CD8-positive, alpha-beta memory T cell (primary cell): ENCODE measurements around the gene NDOR1. TPM values are rescaled to one million over a fixed set of nuclear protein-coding genes. Genes with fewer than 3 reads are reported as not detected.
A peak's percentile ranks its signal among the peaks of the same experiment; 100 is the strongest.
"Not testable (repeated sequence)": the region's sequence is repeated elsewhere in the genome, so short reads cannot be mapped to it uniquely, and the experiment has no call there.

Source experiments
- CTCF ChIA-PET: fragments of 350-600 bp; sonication (Branson Sonifier 250); formaldehyde crosslinking; loops from one replicate; lab custom pipeline; 2021; ENCODE audit warnings: antibody characterized with exemption; lab: Charles Lee
- POLR2A ChIA-PET: fragments of 350-600 bp; sonication (Branson Sonifier 250); formaldehyde crosslinking; loops from one replicate; lab custom pipeline; 2021; ENCODE audit warnings: antibody characterized with exemption; lab: Charles Lee
- DNase-seq, 5 donors: peaks; one replicate each; pipeline versions ENCODE4 v3.0.0 to v3.0.0-alpha.2; 2020 to 2022; ENCODE audit warnings: mixed read lengths in 1 of 5
- H3K27ac ChIP-seq: one replicate; pipeline ENCODE4 v1.7.0; 2013; ENCODE audit warnings: low read depth, mild to moderate bottlenecking, low read length, moderate library complexity
- H3K27me3 ChIP-seq: 2 replicates; pipeline ENCODE4 v1.7.0; 2013; ENCODE audit warnings: low read length, mild to moderate bottlenecking; ENCODE audit not compliant: insufficient read depth, poor library complexity, severe bottlenecking
- H3K36me3 ChIP-seq: 2 replicates; pipeline ENCODE4 v1.7.0; 2013; ENCODE audit warnings: mild to moderate bottlenecking, low read length, moderate library complexity; ENCODE audit not compliant: insufficient read depth
- H3K4me1 ChIP-seq: 2 replicates; pipeline ENCODE4 v1.7.0; 2013; ENCODE audit warnings: mild to moderate bottlenecking, low read length, moderate library complexity; ENCODE audit not compliant: insufficient read depth
- H3K4me3 ChIP-seq: 2 replicates; pipeline ENCODE4 v1.7.0; 2013; ENCODE audit warnings: mild to moderate bottlenecking, low read length
- H3K9me3 ChIP-seq: 2 replicates; pipeline ENCODE4 v1.7.0; 2013; ENCODE audit warnings: mild to moderate bottlenecking, low read length
- H3K27ac Mint-ChIP-seq, 8 donors: one replicate each; pipeline ENCODE4 v1.8.0; 2020 to 2021; ENCODE audit warnings: mixed read lengths in 8 of 8, mild to moderate bottlenecking in 6 of 8, inconsistent platforms in 3 of 8, moderate library complexity in 3 of 8
- H3K27me3 Mint-ChIP-seq, 2 donors: one replicate each; pipeline ENCODE4 v1.8.0; 2020 to 2021; ENCODE audit warnings: mixed read lengths in 2 of 2, mild to moderate bottlenecking in 1 of 2, moderate library complexity in 1 of 2
- H3K36me3 Mint-ChIP-seq, 3 donors: one replicate each; pipeline ENCODE4 v1.8.0; 2020 to 2021; ENCODE audit warnings: mixed read lengths in 3 of 3, inconsistent platforms in 1 of 3, mild to moderate bottlenecking in 1 of 3
- H3K4me1 Mint-ChIP-seq, 3 donors: one replicate each; pipeline ENCODE4 v1.8.0; 2020 to 2021; ENCODE audit warnings: mixed read lengths in 3 of 3, inconsistent platforms in 1 of 3, mild to moderate bottlenecking in 1 of 3
- H3K4me3 Mint-ChIP-seq, 7 donors: one replicate each; pipeline ENCODE4 v1.8.0; 2020 to 2021; ENCODE audit warnings: mixed read lengths in 7 of 7, mild to moderate bottlenecking in 6 of 7, moderate library complexity in 4 of 7, inconsistent platforms in 2 of 7
- H3K9me3 Mint-ChIP-seq, 5 donors: one replicate each; pipeline ENCODE4 v1.8.0; 2020 to 2022; ENCODE audit warnings: mixed read lengths in 5 of 5, mild to moderate bottlenecking in 3 of 5, moderate library complexity in 2 of 5, inconsistent platforms in 1 of 5
- polyA plus RNA-seq: library from polyadenylated mRNA; unstranded; fragments of 300-500 nt; fragmentation: Illumina TruSeq; gene quantifications from one replicate; pipeline ENCODE4 v1.2.3, GENCODE V29; 2021
- total RNA-seq, 2 experiments: library from RNA; stranded (reverse); gene quantifications; one replicate each; pipeline ENCODE4 v1.2.3, GENCODE V29; 2021

NDOR1 gene
- total and polyA plus RNA-seq, 3 experiments from 2014 or later, result 9.9 to 47.4 (median 45.1) TPM

DNA sequence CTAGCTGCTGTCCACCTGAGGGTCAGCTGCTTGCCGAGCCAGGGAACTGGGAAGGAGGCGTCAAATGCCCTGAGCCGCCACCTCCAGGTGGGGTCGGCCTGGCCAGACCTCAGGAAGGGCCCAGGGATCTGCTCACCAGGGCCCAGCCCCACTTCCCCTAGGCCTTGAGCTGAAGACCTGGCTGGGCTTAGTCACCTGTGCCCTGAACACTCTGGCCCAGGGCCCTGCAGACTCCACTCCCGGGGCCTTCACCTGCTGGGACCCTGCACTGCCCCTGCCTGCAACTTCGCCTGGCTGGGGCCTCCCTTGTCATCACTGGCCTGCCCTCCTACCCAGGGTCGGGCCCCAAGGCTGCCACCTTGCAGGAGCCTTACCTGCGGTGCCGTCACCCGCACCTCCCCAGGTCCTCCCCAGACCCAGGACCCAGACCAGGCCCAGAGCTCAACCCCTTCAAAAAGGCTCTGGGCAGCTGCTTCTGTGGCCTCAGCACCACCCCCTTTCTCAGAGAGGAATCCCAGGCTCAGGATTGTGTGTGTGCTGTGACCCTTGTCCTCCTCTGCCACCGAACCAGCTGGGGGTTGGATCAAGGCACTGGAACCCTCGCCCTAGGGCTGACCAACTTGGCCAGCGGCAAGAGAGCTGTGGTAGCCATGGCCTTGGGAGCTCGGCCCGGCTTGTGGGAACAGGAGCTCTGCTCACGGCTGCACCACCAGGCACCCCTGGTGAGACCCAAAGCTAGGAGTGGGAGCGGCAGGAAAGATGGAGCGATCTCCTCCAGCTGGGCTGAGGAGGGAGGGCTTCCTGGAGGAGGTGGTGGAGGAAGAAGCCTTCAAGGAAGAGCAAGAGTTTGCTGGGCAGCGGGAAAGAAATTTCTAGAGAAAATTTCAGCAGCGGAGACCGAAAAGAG lies 48.5 kb downstream of the NDOR1 start:
- no peaks in the 10 kb centered on the region for H3K27me3 Mint-ChIP-seq
- POLR2A ChIA-PET, result interaction anchor here (1.0 to 5.4 kb wide), 5 partner anchors 13 to 159 kb away, joined by 3 to 83 read pairs (median 4); partner anchors contain the start of genes NDOR1, TMEM203, TPRN and TUBB4B
- peak overlapping the region in 6 of 8 donors; percentile 57 to 97 (median 74) for H3K27ac Mint-ChIP-seq
- H3K9me3 ChIP-seq, result no peaks in the 10 kb centered on the region
- H3K9me3 Mint-ChIP-seq, result no peaks in the 10 kb centered on the region
- H3K4me3 Mint-ChIP-seq, result peak overlapping the region; percentile 73 to 96 (median 87)
- H3K27ac ChIP-seq, result peak overlapping the region; percentile 61
- H3K4me1 ChIP-seq, result peaks cover 18% of the 10 kb centered on the region
- no peaks in the 10 kb centered on the region for H3K36me3 ChIP-seq
- H3K4me3 ChIP-seq, result no peak overlapping the region
- no peak for DNase-seq
- CTCF ChIA-PET, result interaction anchor here (1.2 to 6.2 kb wide), 4 partner anchors 13 to 124 kb away, joined by 3 to 43 read pairs (median 12); partner anchors contain the start of gene TUBB4B
- H3K27me3 ChIP-seq, result no peaks in the 10 kb centered on the region
- peaks cover 8 to 22% (median 11%) of the 10 kb centered on the region in 3 donors for H3K4me1 Mint-ChIP-seq
- peaks cover 0 to 24% (median 0%) of the 10 kb centered on the region in 3 donors for H3K36me3 Mint-ChIP-seq

DNA sequence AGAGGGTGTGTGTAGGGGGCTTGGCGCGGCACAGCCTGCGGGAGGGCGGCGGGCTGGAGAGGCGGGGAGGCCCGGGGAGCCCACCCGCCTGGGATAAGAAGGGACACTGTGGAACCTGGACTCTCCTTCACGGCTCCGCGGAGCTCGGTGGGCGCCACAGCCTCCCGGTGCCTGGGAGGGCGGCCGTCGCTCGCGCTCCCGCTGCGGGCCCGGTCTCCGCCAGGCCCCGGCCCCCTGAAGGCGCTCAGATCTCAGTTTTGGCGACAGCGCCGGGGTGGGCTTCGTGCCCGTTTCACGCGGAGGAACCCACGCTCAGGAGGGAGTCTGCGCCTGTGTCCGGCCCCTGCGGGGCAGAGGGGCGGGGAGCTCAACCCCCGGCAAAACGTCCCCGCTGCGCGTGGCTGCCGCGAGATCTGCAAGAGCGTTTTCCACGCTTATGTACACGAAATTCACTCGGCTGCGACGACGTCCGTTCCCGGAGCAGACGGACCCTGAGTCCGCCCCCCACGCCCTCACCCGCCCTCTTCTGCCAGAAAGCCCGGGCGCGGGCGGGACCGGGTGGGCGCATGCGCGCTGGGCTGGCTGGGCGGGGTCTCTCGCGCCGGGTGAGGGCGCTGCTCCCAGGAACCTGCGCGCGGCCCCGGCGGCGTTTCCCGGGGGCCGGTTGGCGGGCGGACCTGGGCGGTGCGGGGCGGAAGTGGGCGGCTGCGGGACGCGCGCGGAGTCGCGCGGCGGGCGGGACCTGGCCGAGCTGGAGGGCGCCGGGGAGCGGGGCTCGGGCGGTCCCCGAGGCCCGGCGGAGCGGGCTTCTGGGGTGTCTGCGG lies 49.3 kb downstream of the NDOR1 start, which contains the start of gene NELFB:
Gene NELFB, plus strand, starts transcription at position 704 of the 824 bp plus-strand sequence.
- no peaks in the 10 kb centered on the region for H3K36me3 ChIP-seq
- POLR2A ChIA-PET, result interaction anchor here (1.0 to 5.4 kb wide), 5 partner anchors 13 to 160 kb away, joined by 3 to 83 read pairs (median 4); partner anchors contain the start of genes NDOR1, TMEM203, TPRN and TUBB4B
- H3K4me1 ChIP-seq, result peaks cover 18% of the 10 kb centered on the region
- Mint-ChIP-seq H3K27ac (peak within 1 kb of the TSS in 7 of 8 donors; percentile 61 to 97 (median 84)), H3K4me3 (peak within 1 kb of the TSS; percentile 86 to 96 (median 88)), H3K4me1 (peaks cover 8 to 25% (median 11%) of the 10 kb centered on the region in 3 donors), H3K36me3 (peaks cover 0 to 29% (median 0%) of the 10 kb centered on the region in 3 donors), H3K9me3 (no peaks in the 10 kb centered on the region), H3K27me3 (no peaks in the 10 kb centered on the region)
- no peaks in the 10 kb centered on the region for H3K9me3 ChIP-seq
- peak; percentile 94 to 97 (median 95) for DNase-seq
- peak within 1 kb of the TSS; percentile 73 for H3K27ac ChIP-seq
- peak within 1 kb of the TSS; percentile 77 for H3K4me3 ChIP-seq
- CTCF ChIA-PET, result interaction anchor here (1.2 to 6.2 kb wide), 6 partner anchors 14 to 169 kb away, joined by 3 to 43 read pairs (median 8); partner anchors contain the start of genes EXD3, NOXA1 and TUBB4B
- no peaks in the 10 kb centered on the region for H3K27me3 ChIP-seq

DNA sequence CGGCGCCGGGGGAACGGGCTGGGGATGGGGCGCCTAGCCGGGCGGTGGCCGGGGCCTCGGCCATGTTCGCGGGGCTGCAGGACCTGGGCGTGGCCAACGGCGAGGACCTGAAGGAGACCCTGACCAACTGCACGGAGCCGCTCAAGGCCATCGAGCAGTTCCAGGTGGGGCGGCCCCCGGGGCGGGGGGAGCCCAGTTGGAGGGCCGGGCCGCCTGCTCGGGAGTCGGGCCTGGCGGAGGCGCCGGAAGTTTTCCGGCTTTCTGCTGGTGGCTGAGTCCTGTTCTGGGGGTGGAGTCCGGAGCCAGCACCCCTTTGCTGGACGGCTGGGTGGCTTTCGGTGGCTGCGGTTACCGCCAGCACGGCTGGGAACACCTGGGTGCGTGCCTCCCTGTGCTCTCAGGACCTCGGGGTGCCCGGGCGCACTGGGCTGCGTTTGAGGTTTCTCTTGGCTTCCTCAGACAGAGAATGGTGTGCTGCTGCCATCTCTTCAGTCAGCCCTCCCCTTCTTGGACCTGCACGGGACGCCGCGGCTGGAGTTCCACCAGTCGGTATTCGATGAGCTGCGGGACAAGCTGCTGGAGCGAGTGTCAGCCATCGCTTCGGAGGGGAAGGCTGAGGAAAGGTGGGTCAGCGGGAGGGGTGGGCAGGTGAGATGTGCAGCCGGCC lies 50.1 kb downstream of the NDOR1 start:
- H3K4me1 ChIP-seq, result peaks cover 18% of the 10 kb centered on the region
- Mint-ChIP-seq H3K27me3 (no peaks in the 10 kb centered on the region), H3K4me1 (peaks cover 8 to 25% (median 11%) of the 10 kb centered on the region in 3 donors), H3K9me3 (no peaks in the 10 kb centered on the region), H3K36me3 (peaks cover 0 to 29% (median 0%) of the 10 kb centered on the region in 3 donors), H3K4me3 (peak overlapping the region; percentile 86 to 93 (median 88)), H3K27ac (peak overlapping the region in 6 of 8 donors; percentile 47 to 93 (median 70))
- no peaks in the 10 kb centered on the region for H3K27me3 ChIP-seq
- peak in 1 of 5 donors; percentile 37 for DNase-seq
- peak overlapping the region; percentile 73 for H3K27ac ChIP-seq
- ChIA-PET CTCF (interaction anchor here (1.4 to 6.2 kb wide), 5 partner anchors 15 to 168 kb away, joined by 5 to 43 read pairs (median 7); partner anchors contain the start of genes EXD3, NOXA1 and TUBB4B), POLR2A (interaction anchor here (1.2 to 5.4 kb wide), 2 partner anchors 14 to 55 kb away, joined by 3 to 83 read pairs; partner anchors contain the start of genes TPRN and TUBB4B)
- peak overlapping the region; percentile 72 for H3K4me3 ChIP-seq
- no peaks in the 10 kb centered on the region for H3K36me3 ChIP-seq
- no peaks in the 10 kb centered on the region for H3K9me3 ChIP-seq

DNA sequence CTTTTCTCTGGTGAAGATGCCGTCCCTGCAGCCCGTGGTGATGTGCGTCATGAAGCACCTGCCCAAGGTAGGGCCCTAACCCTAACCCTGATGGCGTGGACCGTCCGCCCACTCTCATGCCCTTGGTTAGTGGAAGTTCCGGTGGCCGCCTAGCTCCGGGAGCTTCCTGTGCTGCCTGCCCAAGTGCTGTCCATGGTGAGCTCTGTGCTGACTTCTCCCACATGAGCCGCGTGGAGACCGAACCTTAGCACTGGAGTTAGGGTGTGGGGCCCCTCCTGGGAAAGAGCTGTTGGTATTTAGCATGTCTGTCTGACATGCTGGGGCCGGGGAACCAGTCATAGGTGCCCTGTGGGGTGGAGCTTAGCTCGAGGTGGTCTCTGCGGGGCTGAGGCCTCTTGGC lies 50.9 kb downstream of the NDOR1 start:
- no peaks in the 10 kb centered on the region for H3K27me3 Mint-ChIP-seq
- no peaks in the 10 kb centered on the region for H3K9me3 ChIP-seq
- H3K36me3 ChIP-seq, result no peaks in the 10 kb centered on the region
- no peaks in the 10 kb centered on the region for H3K9me3 Mint-ChIP-seq
- POLR2A ChIA-PET, result interaction anchor here (5.4 kb wide), 1 partner anchor 15 kb away, joined by 83 read pairs; the partner anchor contains the start of gene TUBB4B
- peak overlapping the region; percentile 72 for H3K4me3 ChIP-seq
- H3K36me3 Mint-ChIP-seq, result peaks cover 0 to 29% (median 0%) of the 10 kb centered on the region in 3 donors
- CTCF ChIA-PET, result interaction anchor here (1.4 to 6.2 kb wide), 5 partner anchors 15 to 167 kb away, joined by 5 to 43 read pairs (median 7); partner anchors contain the start of genes EXD3, NOXA1 and TUBB4B
- H3K4me3 Mint-ChIP-seq, result peak overlapping the region; percentile 86 to 93 (median 88)
- no peak overlapping the region for H3K27ac ChIP-seq
- peaks cover 18% of the 10 kb centered on the region for H3K4me1 ChIP-seq
- peak overlapping the region in 3 of 8 donors; percentile 61 to 81 (median 61) for H3K27ac Mint-ChIP-seq
- no peak for DNase-seq
- peaks cover 8 to 25% (median 11%) of the 10 kb centered on the region in 3 donors for H3K4me1 Mint-ChIP-seq
- no peaks in the 10 kb centered on the region for H3K27me3 ChIP-seq

DNA sequence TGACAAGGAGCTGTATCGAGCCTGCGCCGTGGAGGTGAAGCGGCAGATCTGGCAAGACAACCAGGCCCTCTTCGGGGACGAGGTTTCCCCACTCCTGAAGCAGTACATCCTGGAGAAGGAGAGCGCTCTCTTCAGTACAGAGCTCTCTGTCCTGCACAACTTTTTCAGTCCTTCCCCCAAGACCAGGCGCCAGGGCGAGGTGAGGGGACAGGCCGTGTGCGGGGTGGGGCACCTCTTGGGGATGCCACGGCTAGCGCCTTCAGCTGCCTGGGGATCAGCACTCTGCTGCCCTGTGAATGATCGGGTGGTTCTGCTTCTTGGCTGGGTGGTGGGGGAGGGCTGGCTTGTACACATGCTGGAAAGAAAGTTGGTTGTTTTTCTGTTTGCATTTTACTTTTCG lies 51.4 kb downstream of the NDOR1 start:
- no peak for DNase-seq
- no peaks in the 10 kb centered on the region for H3K27me3 ChIP-seq
- H3K9me3 ChIP-seq, result no peaks in the 10 kb centered on the region
- no peak overlapping the region for H3K4me3 ChIP-seq
- Mint-ChIP-seq H3K4me3 (peak overlapping the region; percentile 86 to 93 (median 88)), H3K9me3 (no peaks in the 10 kb centered on the region), H3K27ac (peak overlapping the region in 3 of 8 donors; percentile 51 to 81 (median 61)), H3K27me3 (no peaks in the 10 kb centered on the region), H3K36me3 (peaks cover 0 to 33% (median 2%) of the 10 kb centered on the region in 3 donors), H3K4me1 (peaks cover 9 to 25% (median 16%) of the 10 kb centered on the region in 3 donors)
- H3K36me3 ChIP-seq, result no peaks in the 10 kb centered on the region
- POLR2A ChIA-PET, result interaction anchor here (5.4 kb wide), 1 partner anchor 15 kb away, joined by 83 read pairs; the partner anchor contains the start of gene TUBB4B
- CTCF ChIA-PET, result interaction anchor here (1.4 to 6.2 kb wide), 5 partner anchors 16 to 167 kb away, joined by 5 to 43 read pairs (median 7); partner anchors contain the start of genes EXD3, NOXA1 and TUBB4B
- no peak overlapping the region for H3K27ac ChIP-seq
- peaks cover 18% of the 10 kb centered on the region for H3K4me1 ChIP-seq

DNA sequence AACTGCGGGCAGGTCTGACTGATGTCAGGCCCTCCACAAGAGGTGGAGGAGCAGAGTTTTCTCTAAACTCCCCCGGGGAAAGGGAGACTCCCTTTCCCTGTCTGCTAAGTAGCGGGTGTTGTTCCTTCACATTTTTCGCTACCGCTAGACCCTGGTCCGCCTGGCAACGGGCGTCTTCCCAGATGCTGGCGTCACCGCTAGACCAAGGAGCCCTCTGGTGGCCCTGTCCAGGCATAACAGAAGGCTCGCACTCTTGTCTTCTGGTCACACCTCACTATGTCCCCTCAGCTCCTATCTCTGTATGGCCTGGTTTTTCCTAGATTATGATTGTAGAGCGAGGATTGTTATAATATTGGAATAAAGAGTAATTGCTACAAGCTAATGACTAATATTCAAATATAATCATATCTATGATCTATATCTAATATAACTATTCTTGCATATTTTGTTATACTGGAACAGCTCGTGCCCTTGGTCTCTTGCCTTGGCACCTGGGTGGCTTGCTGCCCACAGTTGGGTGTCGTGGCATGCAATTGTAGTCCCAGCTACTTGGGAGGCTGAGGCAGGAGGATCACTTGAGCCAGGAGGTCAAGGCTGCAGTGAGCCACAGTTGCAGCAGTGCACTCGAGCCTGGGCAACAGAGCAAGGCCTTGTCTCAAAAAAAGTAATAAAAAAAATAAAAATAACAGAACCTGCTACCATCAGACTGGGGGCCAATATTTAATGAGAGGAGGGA lies 56.8 kb downstream of the NDOR1 start:
- H3K9me3 Mint-ChIP-seq, H3K4me3 Mint-ChIP-seq, H3K4me1 Mint-ChIP-seq, H3K36me3 ChIP-seq, DNase-seq, H3K9me3 ChIP-seq, H3K27me3 ChIP-seq, H3K27ac ChIP-seq, H3K4me3 ChIP-seq, H3K27ac Mint-ChIP-seq, H3K27me3 Mint-ChIP-seq, POLR2A ChIA-PET, H3K4me1 ChIP-seq: not testable (repeated sequence)
- peaks cover 0 to 54% (median 4%) of the 10 kb centered on the region in 3 donors for H3K36me3 Mint-ChIP-seq
- CTCF ChIA-PET, result interaction anchor here (0.8 kb wide), 1 partner anchor 135 kb away, joined by 3 read pairs; no protein-coding TSS in a partner anchor
